ENCODE data around the gene ADAM23. TPM values are rescaled to one million over a fixed set of nuclear protein-coding genes. Genes with fewer than 3 reads are reported as not detected.

ADAM23 gene
- 0.24 TPM in 1 of 2 replicates, not detected in the other for total RNA-seq

GRCh38 chr2:206442833-206443734 lies at the start of gene ADAM23:
Gene ADAM23 (plus strand): TSS chr2:206443532. CDS start chr2:206443867, 335 bp downstream.

GRCh38 chr2:206642075-206643025 lies 199.0 kb downstream of the ADAM23 start, which contains the start of gene FAM237A:
Gene FAM237A (plus strand): TSS chr2:206642487. CDS start chr2:206644237, 1,750 bp downstream.

Other genes starting within 250 kb of the ADAM23 start
- gene ZDBF2, start 168.9 kb upstream of the ADAM23 start, total RNA-seq: 8.0 and 8.3 TPM in 2 replicates
- not detected in 2 replicates for gene FAM237A, start 199.0 kb downstream of the ADAM23 start, total RNA-seq

Measured in tracheal epithelial cell (primary cell).